MM.1S (cell line): ENCODE results near the gene MEDAG.

Experiments
- DNase-seq: peaks from one replicate; pipeline ENCODE4 v3.0.0-alpha.2; 2015
- H2AFZ ChIP-seq: fragments of 300-600 bp; sonication (generic); 2 replicates; pipeline ENCODE4 v1.6.0; 2016; ENCODE audit warnings: antibody characterized with exemption, low read length
- H3F3A ChIP-seq: fragments of 300-600 bp; sonication (generic); 2 replicates; pipeline ENCODE4 v1.6.1; 2016; ENCODE audit warnings: mild to moderate bottlenecking, antibody characterized with exemption, low read length, moderate library complexity, mixed read lengths; ENCODE audit not compliant: insufficient read depth
- H3K27ac ChIP-seq: fragments of 300-600 bp; sonication (generic); 2 replicates; pipeline ENCODE4 v1.5.1; 2016; ENCODE audit warnings: mild to moderate bottlenecking, low read length
- H3K27me3 ChIP-seq: fragments of 300-600 bp; sonication (generic); replicated peaks from 2 replicates; pipeline ENCODE4 v1.6.0; 2016; ENCODE audit warnings: low read length; ENCODE audit not compliant: insufficient read depth
- H3K36me3 ChIP-seq: fragments of 300-600 bp; sonication (generic); replicated peaks from 2 replicates; pipeline ENCODE4 v1.6.1; 2016; ENCODE audit warnings: mild to moderate bottlenecking, low read length, mixed read lengths; ENCODE audit not compliant: insufficient read depth
- H3K4me1 ChIP-seq: fragments of 300-600 bp; sonication (generic); 2 replicates; pipeline ENCODE4 v1.6.1; 2016; ENCODE audit warnings: low read length, mixed read lengths
- H3K4me2 ChIP-seq: fragments of 300-600 bp; sonication (generic); 2 replicates; pipeline ENCODE4 v1.6.0; 2016; ENCODE audit warnings: low read depth, low read length
- H3K4me3 ChIP-seq: fragments of 300-600 bp; sonication (generic); 2 replicates; pipeline ENCODE4 v1.5.1; 2016; ENCODE audit warnings: low read length, mixed read lengths
- H3K79me2 ChIP-seq: fragments of 300-600 bp; sonication (generic); 2 replicates; pipeline ENCODE4 v1.6.1; 2016; ENCODE audit warnings: mixed run types, low read length, mixed read lengths
- H3K9ac ChIP-seq: fragments of 300-600 bp; sonication (generic); 2 replicates; pipeline ENCODE4 v1.6.1; 2016; ENCODE audit warnings: low read length, mixed read lengths
- H3K9me2 ChIP-seq: fragments of 300-600 bp; sonication (generic); replicated peaks from 2 replicates; pipeline ENCODE4 v1.6.1; 2016; ENCODE audit warnings: mild to moderate bottlenecking, low read length, mixed read lengths; ENCODE audit not compliant: insufficient read depth
- H3K9me3 ChIP-seq: fragments of 300-600 bp; sonication (generic); replicated peaks from 2 replicates; pipeline ENCODE4 v1.6.1; 2016; ENCODE audit warnings: mild to moderate bottlenecking, low read length, mixed read lengths; ENCODE audit not compliant: insufficient read depth
- H4K20me1 ChIP-seq: fragments of 300-600 bp; sonication (generic); 2 replicates; pipeline ENCODE4 v1.6.1; 2016; ENCODE audit warnings: mild to moderate bottlenecking, low read length, moderate library complexity, mixed read lengths; ENCODE audit not compliant: insufficient read depth
- CTCF ChIP-seq: fragments of 300-600 bp; sonication (generic); IDR thresholded peaks from 2 replicates; pipeline ENCODE4 v1.5.1; 2016; ENCODE audit warnings: antibody characterized with exemption, low read length, mixed read lengths
- EZH2 ChIP-seq: fragments of 300-600 bp; sonication (generic); optimal IDR thresholded peaks from 2 replicates; pipeline ENCODE3; 2017; ENCODE audit warnings: low read depth, mild to moderate bottlenecking, antibody characterized with exemption, low read length, mixed read lengths
- EZH2phosphoT487 ChIP-seq: fragments of 300-600 bp; sonication (generic); IDR thresholded peaks from 2 replicates; pipeline ENCODE4 v1.6.1; 2018; ENCODE audit warnings: antibody characterized with exemption, low read length

Gene MEDAG

GRCh38 chr13:30934381-30934780, 28.3 kb downstream of the MEDAG start:
- DNase-seq: no peak
- no peak for TF ChIP-seq EZH2
- TF ChIP-seq CTCF: no peak
- TF ChIP-seq EZH2phosphoT487: no peak
- Histone ChIP-seq H3K9ac (no peak overlapping the region), H3K27me3 (no peaks in the 10 kb centered on the region), H3K9me2 (no peaks in the 10 kb centered on the region), H3K4me2 (no peak overlapping the region), H3K79me2 (no peaks in the 10 kb centered on the region), H3F3A (no peaks in the 10 kb centered on the region), H3K9me3 (no peaks in the 10 kb centered on the region), H3K4me1 (no peaks in the 10 kb centered on the region), H3K4me3 (no peak overlapping the region), H3K36me3 (no peaks in the 10 kb centered on the region), H3K27ac (no peak overlapping the region), H2AFZ (no peak overlapping the region), H4K20me1 (no peaks in the 10 kb centered on the region)

GRCh38 chr13:30934803-30935202, 28.7 kb downstream of the MEDAG start:
- H3K9ac ChIP-seq: no peak overlapping the region
- no peaks in the 10 kb centered on the region for H3K79me2 ChIP-seq
- no peak overlapping the region for H3K4me3 ChIP-seq
- no peaks in the 10 kb centered on the region for H3F3A ChIP-seq
- no peaks in the 10 kb centered on the region for H3K9me3 ChIP-seq
- no peaks in the 10 kb centered on the region for H4K20me1 ChIP-seq
- no peaks in the 10 kb centered on the region for H3K36me3 ChIP-seq
- no peak overlapping the region for H3K27ac ChIP-seq
- H3K27me3 ChIP-seq: no peaks in the 10 kb centered on the region
- no peak overlapping the region for H3K4me2 ChIP-seq
- H3K9me2 ChIP-seq: no peaks in the 10 kb centered on the region
- no peaks in the 10 kb centered on the region for H3K4me1 ChIP-seq
- TF ChIP-seq EZH2phosphoT487 (no peak), CTCF (no peak), EZH2 (no peak)
- H2AFZ ChIP-seq: no peak overlapping the region
- no peak for DNase-seq

- Histone ChIP-seq H3K4me2 (no peak overlapping the region), H3K27ac (no peak overlapping the region), H3K9ac (no peak overlapping the region), H2AFZ (no peak overlapping the region), H3K4me3 (no peak overlapping the region), H3K36me3 (no peaks in the 10 kb centered on the region), H4K20me1 (no peaks in the 10 kb centered on the region), H3K9me3 (no peaks in the 10 kb centered on the region), H3F3A (no peaks in the 10 kb centered on the region), H3K4me1 (no peaks in the 10 kb centered on the region), H3K79me2 (no peaks in the 10 kb centered on the region), H3K9me2 (no peaks in the 10 kb centered on the region), H3K27me3 (no peaks in the 10 kb centered on the region)
- no peak for DNase-seq
- no peak for TF ChIP-seq CTCF
- no peak for TF ChIP-seq EZH2
Observed at GRCh38 chr13:30936971-30937370, 30.9 kb downstream of the MEDAG start.

GRCh38 chr13:30943881-30944280, 37.8 kb downstream of the MEDAG start:
- H3K36me3 ChIP-seq: no peaks in the 10 kb centered on the region
- no peak overlapping the region for H3K4me2 ChIP-seq
- no peaks in the 10 kb centered on the region for H3K4me1 ChIP-seq

More at GRCh38 chr13:30943881-30944280, 37.8 kb downstream of the MEDAG start:
- Histone ChIP-seq H3K79me2 (no peaks in the 10 kb centered on the region), H2AFZ (no peak overlapping the region), H3K9ac (no peak overlapping the region), H3K27ac (no peak overlapping the region), H3K9me3 (no peaks in the 10 kb centered on the region), H3K27me3 (no peaks in the 10 kb centered on the region), H4K20me1 (no peaks in the 10 kb centered on the region), H3K4me3 (no peak overlapping the region), H3K9me2 (no peaks in the 10 kb centered on the region), H3F3A (no peaks in the 10 kb centered on the region)
- no peak for TF ChIP-seq EZH2
- no peak for TF ChIP-seq CTCF
- TF ChIP-seq EZH2phosphoT487: no peak
- no peak for DNase-seq
